ENCODE measurements around the gene INSR.

Gene INSR

GRCh38 chr19:7140137-7140536, 154.1 kb downstream of the INSR start:
- DNase-seq (ENCODE audit: low spot score) = no peak

DNA sequence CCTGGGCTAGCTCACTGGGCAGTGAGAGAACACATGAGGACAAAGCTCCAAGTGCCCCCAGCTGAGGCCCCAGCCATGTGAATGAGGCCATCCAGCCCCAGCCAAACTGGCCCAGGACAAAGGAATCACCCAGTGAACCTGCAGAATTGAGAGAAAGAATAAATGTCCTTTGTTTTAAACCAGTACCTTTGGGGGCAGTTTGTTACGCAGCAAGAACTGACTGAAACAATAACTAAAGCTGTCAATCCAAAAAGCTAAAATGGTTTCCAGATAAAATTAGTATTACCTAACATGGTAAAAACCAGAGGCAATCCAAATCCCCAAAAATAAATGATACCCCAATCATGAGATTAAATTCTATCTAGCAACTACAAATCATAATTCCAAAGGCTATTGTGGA, 155.1 kb downstream of the INSR start:
- no peak for DNase-seq (ENCODE audit: low spot score)

- DNase-seq (ENCODE audit: low spot score) = no peak
These were observed 155.8 kb downstream of the INSR start for GRCh38 chr19:7138402-7138801.

- no peak for DNase-seq (ENCODE audit: low spot score)
These were observed 157.1 kb downstream of the INSR start for GRCh38 chr19:7137120-7137519.

GRCh38 chr19:7132054-7132453, 162.2 kb downstream of the INSR start:
- no peak for DNase-seq (ENCODE audit: low spot score)

DNA sequence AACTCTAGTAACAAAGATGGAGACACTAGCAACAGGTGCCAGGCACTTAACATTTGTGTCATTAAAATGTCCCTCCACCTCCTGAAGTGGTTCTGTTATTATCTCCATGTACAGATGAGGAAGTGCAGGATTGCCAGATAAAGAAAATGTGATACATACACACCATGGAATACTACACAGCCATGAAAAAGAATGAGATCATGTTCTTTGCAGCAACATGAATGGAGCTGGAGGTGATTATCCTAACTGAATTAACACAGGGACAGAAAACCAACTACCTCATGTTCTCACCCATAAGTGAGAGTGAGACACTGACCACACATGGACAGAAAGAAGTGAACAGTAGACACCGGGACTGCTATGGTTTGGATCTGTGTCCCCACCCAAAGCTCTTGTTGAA, 164.2 kb downstream of the INSR start:
- DNase-seq (ENCODE audit: low spot score) = no peak

DNA sequence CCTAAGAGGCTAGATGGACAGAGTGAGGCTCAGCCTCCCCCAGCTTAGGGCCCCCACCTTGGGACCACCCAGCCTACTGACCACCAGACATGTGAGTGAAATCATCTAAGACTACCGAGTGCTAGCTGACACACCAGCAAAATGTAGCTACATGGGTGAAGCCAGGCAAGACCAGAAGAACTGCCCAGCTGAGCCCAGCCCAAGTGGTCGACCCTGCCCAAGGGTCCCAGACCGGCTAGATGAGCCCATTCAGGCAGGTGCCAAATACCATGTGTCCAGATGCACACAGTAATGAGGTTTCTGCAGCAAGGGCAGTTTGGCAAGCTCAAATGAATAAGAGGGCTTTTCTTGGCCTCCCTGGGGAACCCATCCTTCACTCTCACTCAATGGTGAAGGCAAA, 168.1 kb downstream of the INSR start:
- DNase-seq (ENCODE audit: low spot score) = no peak

GRCh38 chr19:7125221-7125620, 169.0 kb downstream of the INSR start:
- no peak for DNase-seq (ENCODE audit: low spot score)

GRCh38 chr19:7124782-7125181, 169.4 kb downstream of the INSR start:
- no peak for DNase-seq (ENCODE audit: low spot score)

GRCh38 chr19:7122701-7123100, 171.5 kb downstream of the INSR start:
- no peak for DNase-seq (ENCODE audit: low spot score)

DNA sequence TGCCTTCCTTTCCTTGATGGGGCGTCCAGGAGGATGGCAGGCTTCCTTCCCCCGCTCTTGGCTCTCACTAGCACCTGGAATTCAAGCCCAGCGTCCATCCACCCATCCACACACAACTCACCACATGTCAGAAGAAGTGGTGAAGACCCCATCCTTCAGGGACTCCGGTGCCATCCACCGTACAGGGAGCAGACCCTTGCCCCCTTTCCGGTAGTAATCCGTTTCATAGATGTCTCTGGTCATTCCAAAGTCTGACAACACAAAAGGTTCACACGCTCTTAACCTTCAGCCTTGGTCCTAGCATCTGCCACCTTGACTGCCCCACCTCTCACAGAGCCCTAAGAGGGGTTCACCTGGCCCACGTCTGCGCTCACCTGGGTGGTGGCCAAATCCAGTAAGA, 173.7 kb downstream of the INSR start:
- DNase-seq (ENCODE audit: low spot score) = no peak

DNA sequence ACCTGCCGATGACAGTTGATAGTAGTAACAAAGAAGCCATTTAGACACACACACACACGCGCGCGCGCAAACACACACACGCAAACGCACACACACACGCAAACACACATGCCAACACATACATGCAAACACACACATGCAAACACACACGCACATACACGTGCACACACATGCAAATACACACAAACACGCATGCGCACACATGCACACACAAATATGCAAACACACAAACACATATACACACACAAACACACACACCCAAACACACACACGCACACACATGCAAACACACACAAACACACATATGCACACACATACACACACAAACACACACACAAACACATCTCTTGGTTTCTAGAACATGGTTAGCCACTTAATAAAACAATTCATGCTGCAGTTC, 174.6 kb downstream of the INSR start:
- no peak for DNase-seq (ENCODE audit: low spot score)

- DNase-seq (ENCODE audit: low spot score) = no peak
These were observed 177.0 kb downstream of the INSR start for GRCh38 chr19:7117248-7117647.

DNA sequence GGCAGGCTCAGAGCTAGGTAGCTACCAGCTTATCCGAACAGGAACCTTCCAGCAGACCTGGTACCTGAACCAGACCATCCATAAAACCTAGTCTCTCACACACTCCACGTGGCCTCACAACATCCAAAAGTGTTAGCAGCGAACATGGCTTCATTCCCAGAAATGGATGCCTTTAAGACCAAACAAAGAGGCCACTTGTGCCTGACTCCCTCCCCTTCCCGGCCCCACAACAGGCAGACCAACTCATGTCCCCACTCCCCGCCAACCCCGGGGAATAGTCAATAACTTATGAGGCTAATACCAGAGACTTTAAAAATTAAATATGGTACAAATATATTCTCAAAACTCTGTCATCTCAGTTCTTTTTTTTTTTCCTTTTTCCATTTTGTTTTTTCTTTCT, 178.5 kb downstream of the INSR start:
- peak; percentile 95 for DNase-seq (ENCODE audit: low spot score)

DNA sequence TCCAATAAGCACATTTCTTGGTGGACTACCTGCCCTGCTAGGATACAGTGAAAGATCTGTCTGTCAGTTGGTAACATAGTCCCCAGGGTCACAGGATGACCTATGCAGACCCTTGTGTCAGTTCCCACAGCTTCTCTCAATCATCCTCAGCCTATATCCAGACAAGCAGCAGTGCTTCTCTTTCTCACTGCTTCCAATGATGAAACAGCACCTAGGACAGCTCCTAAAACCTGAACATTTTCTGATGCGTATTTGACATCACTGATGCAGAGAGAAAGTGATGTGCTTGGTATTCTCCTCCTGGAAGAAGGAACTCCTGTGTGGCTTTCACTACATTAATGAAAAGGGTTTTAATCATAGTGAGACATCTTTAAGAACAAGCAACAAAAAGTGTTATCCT, 181.0 kb downstream of the INSR start:
- DNase-seq (ENCODE audit: low spot score) = no peak

- no peak for DNase-seq (ENCODE audit: low spot score)
These were observed 181.5 kb downstream of the INSR start for GRCh38 chr19:7112675-7113074.

- no peak for DNase-seq (ENCODE audit: low spot score)
These were observed 184.4 kb downstream of the INSR start for GRCh38 chr19:7109678-7110289.

DNA sequence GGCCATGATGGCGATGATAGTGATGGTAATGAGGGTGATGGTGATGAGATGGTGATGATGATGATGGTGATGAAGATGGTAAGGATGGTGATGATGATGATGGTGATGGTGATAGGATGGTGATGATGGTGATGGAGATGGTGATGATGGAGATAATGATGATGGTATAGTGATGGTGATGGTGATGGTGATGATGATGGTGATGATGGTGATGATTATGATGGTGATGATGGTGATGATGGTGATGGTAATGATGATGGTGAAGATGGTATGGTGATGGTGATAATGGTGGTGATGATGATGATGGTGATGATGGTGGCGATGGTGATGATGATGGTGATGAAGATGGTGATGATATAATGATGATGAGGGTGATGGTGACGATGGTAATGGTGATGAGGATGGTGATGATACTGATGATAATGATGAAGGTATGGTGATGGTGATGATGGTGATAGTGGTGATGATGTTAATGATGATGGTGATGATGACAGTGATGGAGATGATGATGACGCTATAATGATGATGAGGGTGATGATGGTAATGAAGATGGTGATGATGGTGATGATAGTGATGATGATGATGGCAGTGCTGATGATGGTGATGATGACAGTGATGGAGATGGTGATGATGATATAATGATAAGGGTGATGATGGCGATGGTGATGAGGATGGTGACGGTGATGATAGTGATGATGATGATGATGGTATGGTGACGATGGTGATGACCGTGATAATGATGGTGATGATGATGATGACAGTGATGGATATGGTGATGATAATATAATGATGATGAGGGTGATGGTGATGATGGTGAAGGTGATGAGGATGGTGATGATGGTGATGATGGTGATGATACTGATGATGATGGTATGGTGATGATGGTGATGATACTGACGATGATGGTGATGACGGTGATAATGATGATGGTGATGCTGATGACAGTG, 187.2 kb downstream of the INSR start:
- no peak for DNase-seq (ENCODE audit: low spot score)

- DNase-seq (ENCODE audit: low spot score) = peak; percentile 63
These were observed 189.3 kb downstream of the INSR start for GRCh38 chr19:7104747-7105447.

GRCh38 chr19:7101498-7102253, 192.5 kb downstream of the INSR start:
- no peak for DNase-seq (ENCODE audit: low spot score)

GRCh38 chr19:7099597-7099921, 194.7 kb downstream of the INSR start:
- no peak for DNase-seq (ENCODE audit: low spot score)
